SU-DHL-6 (cell line): ENCODE measurements around the gene TMEM38B.

ENCODE experiments used
- CTCF ChIP-seq: fragments of 200-600 bp; sonication (generic); IDR thresholded peaks from one replicate; pipeline ENCODE4 v1.5.1; 2017; ENCODE audit warnings: antibody characterized with exemption, mild to moderate bottlenecking, low read length, moderate library complexity; ENCODE audit not compliant: insufficient read depth, poor library complexity, severe bottlenecking
- EZH2phosphoT487 ChIP-seq: fragments of 200-600 bp; sonication (generic), shearing (Covaris generic); conservative IDR thresholded peaks from 2 replicates; pipeline ENCODE4 v1.6.1; 2018; ENCODE audit warnings: mild to moderate bottlenecking, antibody characterized with exemption, low read length, moderate library complexity, mixed read lengths

DNA sequence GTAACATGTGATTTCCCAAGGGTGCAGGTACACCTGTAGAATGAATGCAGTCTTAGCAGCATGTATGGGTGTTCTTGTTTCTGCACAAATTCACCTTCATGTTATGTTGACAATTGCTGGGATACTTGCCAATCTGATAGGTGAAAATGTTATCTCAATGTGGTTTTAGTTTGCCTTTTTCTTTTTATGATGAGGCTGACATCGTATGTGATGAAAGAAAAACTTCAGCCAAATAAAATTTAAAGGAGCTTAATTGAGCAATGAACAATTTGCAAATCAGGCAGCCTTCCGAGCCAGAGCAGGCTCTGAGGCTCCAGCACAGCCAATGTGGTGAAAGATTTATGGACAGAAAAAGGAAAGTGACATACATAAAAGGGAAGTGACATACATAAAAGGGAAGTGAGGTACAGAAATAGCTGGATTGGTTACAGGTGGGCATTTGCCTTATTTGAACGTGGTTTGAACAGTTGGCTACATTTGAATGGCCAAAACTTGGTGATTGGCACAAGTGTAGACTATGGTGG, 21.6 kb upstream of the TMEM38B start:
- TF ChIP-seq CTCF = no peak
- no peak for TF ChIP-seq EZH2phosphoT487
